ENCODE measurements around the gene SAAL1.

SAAL1 gene

DNA sequence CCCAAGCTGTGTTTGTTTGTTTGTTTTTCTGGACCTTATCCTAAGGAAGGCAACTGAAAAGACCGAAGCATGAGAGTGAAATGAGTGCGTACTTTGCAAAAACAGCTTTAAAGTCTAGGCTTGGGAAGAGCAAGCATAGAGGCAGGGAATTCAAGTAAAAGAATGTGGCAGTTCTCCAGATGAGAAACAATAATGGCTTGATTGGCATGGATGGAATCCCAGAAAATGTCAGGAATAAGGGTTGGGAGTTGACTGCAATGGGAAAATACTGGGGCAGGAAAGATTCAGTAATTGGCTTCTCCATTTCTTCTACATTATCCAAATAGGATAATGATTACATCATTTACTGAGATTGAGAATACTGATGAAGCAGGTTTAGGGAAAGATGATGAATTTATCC, 17.5 kb downstream of the SAAL1 start:
- DNase-seq (ENCODE audit: low spot score), result no peak

DNA sequence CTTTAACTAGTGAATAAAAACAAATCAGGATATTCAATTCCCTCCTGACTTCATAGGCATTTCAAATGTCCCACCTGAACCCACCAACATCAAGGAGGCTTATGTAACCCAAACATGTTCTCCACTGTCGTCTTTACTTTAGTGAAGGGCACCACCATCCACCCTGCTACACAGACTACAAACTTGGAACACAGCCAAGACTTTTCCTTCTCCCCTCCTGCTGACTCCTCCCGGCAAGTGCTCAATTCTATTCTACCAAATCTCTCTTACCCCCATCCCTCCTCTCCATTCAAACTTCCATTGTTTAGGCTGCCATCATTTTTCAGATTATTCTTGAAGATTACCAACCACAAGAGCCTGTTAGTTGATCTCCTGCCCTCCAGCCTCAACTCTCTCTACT, 24.3 kb downstream of the SAAL1 start:
- DNase-seq (ENCODE audit: low spot score), result no peak

DNA sequence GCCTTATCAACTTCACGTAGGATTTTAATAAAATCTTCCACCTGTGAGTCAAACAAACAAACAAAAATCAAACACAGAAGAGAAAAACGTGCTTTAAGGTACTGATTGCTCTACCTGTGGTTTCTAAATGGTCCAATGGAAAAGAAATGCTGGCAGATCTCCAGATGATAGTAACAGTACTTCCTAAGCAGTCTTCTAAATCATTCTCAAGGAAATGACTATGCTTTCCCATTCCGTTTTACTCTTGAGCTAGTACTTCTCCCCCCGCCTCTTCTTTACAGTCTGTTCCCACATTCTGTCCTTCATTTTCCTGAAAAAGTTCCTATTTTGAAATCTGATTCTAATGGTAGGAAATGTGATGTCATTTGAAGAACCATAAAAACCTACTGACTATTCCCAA, 25.4 kb downstream of the SAAL1 start:
- DNase-seq (ENCODE audit: low spot score), result no peak

DNA sequence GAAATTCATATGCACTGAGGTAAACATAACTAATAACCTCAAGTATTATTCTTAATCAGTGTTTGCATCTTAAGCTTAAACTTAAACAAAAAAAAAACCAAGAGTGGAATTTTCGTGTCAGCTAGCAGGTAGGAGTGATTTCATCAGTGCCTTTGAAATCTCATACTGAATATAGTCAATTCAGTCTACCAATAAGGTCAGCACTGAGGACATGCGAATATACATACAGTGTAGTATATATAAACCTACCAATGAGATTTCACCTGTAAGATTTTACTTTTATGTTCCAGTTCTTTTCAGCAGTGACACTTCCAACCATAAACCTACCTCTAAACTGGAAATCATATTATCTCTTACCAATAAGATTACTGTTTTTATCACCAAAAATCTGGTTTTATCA, 27.0 kb downstream of the SAAL1 start:
- DNase-seq (ENCODE audit: low spot score), result no peak

DNA sequence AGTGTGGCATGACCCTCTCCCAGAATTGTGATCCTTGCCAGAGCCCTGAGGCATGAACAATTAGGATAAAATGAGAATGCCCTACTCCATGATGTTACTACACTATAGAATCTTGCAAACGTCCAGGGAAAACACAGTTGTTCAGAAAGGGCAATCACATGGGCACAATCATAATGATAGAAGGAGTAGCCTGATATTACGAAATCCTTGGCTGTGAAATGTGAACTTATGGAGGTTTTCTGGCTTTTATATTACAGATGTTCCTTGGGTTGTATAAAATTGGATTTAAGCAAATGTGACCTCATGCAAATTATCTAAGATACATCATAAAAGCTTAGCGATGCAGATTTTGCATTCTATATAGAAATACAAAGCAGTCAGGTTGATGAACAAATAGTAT, 30.4 kb downstream of the SAAL1 start:
- DNase-seq (ENCODE audit: low spot score), result no peak

DNA sequence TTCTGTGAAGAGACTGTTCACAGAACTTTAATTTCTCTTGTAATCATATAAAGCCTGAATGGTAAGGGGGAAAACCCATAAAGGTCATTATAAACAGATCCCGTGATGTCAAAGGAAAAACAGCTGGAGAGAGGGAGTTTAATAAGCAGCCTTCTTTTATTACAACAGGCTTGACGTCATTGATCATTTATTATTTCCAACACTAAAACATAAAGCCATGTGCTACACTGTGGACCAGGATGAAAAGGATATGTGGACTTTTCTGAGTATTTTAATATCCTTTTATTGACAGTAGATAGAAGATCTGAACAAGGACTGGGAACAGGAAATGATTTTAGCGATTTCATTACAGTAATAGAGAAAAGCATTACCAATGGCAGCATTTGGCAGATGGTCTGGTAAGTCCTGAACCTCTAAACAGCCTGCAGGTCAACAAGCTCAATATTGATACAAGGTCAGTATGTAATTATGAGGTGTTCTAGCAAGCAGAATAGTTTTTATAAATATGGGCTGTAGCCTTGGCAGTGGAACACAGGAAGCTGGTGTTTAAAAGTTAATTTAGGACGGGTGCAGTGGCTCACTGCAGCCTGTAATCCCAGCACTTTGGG, 34.7 kb downstream of the SAAL1 start:
- DNase-seq (ENCODE audit: low spot score), result no peak

DNA sequence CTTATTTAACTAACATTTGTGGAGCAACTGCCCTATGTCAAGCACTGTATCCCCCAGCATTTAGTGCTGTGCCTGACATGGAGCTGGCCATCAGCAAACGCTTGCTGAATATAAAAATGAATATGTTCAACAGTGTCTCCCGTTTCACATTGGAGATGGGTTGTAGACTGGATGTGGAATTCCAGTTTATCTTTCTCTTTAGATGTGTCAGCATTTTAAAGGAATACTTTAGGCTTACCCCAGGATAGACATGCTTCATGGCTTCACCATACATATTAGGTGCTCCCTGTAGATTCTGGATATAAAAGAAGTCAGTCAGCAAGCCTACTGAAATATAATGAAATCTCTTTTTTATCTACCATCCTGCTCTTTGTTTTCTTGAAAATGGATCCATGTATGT, 38.5 kb downstream of the SAAL1 start:
- no peak for DNase-seq (ENCODE audit: low spot score)

DNA sequence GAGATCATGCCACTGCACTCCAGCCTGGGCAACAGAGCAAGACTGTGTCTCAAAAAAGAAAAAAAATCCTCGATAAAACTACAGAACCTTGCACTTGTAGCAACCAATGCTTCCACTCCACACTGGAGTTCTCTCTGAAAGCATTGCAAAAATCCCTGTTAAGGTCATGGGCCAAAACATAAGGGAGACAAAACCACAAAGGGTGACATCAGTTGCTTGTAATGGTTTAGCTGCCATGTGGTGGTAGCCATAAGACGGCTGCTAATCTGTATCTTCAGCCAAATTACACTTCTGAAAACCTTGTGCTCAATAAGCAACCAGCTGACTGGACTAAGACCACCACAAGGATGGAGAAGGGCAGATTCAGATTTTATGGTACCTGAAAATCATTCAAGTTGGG, 39.3 kb downstream of the SAAL1 start:
- DNase-seq (ENCODE audit: low spot score), result no peak

DNA sequence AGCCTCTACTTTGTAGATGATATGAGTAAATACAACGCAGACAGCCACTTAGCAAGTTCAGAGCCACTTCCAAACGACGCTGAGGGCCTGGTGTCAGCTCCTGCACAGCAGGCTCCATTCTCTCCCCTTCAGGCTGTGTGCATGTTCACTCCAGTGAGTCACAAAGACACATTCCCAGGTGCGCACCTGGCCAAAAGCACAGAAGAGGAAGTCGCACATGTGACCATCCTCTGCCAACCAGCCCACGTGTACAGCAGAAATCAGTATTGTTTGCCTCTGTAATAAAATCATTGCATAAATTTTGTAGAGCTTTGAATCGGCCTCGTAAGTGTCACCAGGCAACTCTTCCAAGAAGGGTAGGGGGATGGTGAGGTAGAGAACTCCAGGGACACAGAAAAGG, 40.3 kb downstream of the SAAL1 start:
- no peak for DNase-seq (ENCODE audit: low spot score)

DNA sequence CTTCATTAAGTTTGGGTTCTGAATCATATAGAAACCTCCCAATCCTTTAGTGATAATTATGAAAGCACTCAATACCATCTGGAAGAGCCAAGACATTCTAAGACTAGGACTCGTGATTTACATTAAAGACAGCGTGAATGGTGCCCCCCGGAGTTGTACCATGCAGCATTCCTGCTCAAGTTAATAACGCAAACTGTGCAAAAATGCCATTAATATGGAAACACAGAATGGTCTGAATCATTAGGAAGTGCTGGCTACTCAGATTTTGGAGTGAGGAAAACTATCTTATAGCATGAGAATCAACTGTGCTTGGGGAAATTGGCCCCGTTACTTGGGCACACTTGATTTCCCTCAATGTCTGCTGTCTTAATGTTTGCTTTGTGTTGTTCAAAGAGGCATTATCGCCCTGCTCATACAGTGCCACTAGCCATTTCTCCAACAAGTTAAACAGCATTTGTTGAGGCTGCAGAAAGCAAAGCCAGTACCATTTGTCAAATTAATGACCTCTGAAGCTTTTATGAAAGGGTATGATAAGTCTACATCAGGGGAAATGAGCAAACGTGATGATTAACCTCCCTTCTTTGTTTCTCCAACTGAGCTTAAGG, 41.3 kb downstream of the SAAL1 start:
- no peak for DNase-seq (ENCODE audit: low spot score)

DNA sequence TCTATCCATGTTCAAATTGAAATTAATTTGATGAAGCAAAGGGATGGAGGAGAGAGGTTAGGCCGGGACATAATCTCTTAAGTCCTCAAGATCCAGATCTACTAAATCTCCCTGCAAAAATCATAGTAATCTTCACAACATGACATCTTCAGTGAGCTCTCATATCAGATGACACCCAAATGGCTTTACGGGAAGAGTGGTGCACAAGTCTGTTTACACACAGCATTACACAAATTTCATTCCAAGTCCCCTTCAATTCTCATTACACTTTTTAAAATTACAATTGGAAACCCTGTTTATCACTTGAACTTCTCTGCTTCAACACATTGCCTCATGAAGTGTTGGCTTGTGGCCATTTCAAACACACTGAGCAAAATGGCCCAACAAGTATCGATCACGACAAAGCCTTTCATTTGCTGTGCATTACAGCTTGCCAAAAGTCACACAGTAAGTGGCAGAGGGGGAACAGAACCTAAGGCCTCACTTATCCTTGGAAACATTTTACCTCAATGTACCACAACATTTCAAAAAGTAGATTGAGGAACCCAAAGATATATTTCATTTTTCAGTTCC, 41.9 kb downstream of the SAAL1 start:
- no peak for DNase-seq (ENCODE audit: low spot score)

DNA sequence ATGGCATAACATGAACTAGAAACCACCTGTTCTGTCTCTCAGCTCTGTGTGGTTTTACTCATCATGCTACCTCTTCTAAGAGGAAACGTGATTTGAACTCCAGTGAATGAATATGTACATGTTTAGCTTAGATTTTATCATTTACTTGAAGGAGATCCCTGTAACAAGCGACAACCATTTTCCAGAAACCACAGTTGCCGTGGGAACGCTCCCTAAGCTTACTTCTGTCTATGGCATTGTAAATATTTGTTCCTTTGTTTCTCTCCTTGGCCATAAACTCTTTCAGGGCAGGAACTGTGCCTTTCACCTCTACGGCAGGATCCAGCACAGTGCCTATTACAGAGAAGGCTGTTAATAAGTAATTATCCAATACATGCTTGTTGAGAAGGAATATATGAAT, 42.8 kb downstream of the SAAL1 start:
- DNase-seq (ENCODE audit: low spot score), result no peak

DNA sequence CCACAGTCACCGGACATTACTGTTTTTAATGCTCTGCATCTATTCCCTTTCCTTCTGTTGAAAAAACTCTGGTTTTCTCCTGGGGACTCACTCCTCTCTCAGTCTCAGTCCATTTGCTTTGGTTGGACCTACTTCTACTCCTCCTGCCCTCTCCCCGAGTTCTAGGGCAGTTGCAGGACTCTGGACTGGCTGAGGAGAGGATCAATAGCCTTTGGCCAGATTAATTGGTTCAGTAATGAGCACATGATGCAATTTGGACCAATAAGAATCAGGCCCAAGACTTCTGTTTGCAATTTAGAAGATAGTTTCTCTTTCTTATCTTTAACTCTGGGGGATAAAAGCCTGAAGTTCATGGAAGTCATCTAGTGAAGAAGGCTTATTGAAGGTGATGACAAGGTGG, 44.5 kb downstream of the SAAL1 start:
- no peak for DNase-seq (ENCODE audit: low spot score)

DNA sequence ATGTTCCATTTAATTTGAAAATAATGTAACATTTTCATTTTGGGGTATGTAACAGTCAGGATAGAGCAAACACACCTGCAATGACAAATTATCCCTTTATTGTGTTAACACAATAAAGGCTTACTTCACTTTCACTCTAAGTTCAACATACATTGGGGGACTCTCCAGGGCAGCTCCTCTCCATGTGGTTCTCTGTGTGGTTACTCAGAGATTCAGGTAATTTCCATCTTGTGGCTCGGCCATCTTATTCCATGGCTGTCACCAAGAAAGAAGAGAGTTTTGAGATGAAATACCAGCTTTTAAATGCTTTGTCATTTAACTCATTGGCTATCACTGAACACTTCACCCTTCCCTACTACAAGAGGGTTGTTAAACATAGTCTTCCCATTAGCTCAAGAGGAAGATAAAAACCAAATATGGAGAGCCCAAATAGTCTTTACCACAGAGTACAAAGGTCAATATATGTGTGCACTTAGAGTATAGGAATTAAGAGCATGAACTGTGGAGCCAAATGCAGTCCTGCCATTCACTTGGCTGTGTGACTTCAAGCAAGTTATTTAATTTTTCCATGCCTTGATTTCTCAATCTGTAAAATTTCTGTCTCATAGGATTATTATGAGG, 49.2 kb downstream of the SAAL1 start:
- no peak for DNase-seq (ENCODE audit: low spot score)

DNA sequence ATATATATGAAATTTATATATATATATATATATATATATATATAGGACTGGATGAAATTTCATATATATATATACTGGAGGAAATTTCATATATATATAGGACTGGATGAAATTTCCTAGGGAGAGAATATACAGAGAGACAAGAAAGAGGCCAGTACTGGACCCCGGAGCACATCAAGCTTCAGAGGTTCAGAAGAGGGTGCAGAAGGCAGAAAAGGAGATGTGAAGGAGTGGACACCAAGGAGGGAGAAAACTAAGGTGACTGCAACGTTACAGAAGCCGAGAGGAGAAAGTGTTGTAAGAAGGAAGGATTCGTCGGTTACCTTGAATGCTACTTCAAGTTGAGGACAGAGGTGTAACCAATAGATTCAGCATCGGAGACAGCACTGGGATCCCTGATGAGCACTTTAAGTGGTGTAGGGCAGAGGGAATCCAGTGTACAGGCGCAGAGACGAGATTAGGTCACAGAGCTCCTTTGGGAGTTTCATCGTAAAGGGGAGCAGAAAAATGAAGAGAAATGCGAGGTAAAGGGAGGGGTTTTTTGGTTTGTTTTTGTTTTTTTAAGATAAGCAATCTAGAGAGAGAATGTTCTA, 51.3 kb downstream of the SAAL1 start:
- no peak for DNase-seq (ENCODE audit: low spot score)

DNA sequence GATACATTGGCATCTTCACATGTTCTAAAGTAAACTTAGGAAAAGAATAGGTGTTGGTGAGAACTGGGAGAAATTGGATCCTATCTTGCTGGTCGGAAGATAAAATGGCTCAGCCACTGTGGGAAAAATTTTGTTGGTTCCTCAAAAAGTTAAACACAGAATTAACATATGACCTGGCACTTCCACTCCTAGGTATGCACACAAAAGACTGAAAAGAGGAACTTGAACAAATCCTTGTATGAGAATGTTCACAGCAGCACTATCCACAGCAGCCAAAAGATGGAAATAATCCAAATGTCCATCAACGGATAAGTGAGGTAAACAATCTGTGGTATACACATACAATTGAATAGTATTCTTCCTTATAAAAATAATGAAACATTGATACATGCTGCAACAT, 55.0 kb downstream of the SAAL1 start:
- no peak for DNase-seq (ENCODE audit: low spot score)

DNA sequence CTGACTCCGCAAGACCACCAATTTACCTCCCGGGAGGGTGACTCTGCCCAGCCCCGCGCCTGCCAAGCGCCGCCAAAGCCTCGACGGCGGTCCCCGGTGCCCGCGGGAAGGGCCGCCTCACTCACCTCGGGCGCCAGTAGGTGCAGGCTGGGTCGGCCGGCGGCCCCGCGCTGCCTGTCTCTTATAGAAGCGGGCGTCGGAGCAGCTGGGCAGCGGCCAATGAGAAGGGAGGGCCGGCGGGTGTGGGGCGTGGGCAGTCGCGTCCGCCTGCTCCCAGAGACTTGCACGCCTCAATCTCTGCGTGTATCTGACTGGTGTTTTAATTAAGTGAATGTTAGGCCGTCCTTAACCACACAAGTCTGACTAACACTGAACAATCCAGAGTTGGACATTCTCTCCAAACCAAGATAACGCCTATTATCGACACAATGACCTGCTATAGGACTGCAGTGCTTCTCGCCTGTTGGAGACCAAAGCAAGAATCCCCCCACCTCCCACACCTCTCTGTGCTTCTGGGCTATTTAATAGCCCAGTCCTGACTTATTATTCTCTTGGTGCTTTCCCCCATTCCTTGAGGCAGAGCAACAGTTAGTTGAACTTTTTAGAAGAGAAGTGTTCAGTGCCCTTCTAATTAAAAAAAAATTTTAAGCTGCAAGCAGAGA, 59.6 kb downstream of the SAAL1 start, which contains the start of gene TPH1:
TSS of gene TPH1 (minus strand) at position 154 of the 662 bp plus-strand sequence. CDS start 5,507 bp downstream, outside the sequence.
- no peak for DNase-seq (ENCODE audit: low spot score)

DNA sequence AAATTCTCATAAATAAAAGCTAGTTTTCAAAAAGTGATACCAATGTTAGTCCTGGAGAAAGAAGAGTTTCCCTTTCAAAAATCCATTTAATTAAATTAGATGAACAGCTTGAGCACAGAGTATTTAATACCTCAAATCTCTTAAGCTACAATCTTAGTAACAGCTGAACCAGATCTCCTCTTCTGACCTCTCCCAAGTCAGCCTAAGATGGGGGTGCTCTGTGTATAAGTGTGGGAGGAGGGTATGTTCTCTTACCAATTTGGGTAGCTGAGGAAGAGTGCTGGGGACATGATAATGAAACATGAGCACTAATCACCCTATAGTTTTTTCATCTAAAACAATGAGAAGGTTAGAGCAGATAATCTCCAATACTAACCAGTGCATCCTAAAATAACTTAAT, 69.4 kb downstream of the SAAL1 start:
- no peak for DNase-seq (ENCODE audit: low spot score)
